ENCODE results near the gene SLC32A1. TPM values are rescaled to one million over a fixed set of nuclear protein-coding genes. Genes with fewer than 3 reads are reported as not detected.

SLC32A1 gene
- total and polyA plus RNA-seq, 2 of the 13 experiments (the other 11 are each of a cell fraction or from before 2014, with no cell fraction given) = not detected

- peak; percentile 85; the same call in 1 of the 2 replicates for TF ChIP-seq ZNF639 (CRISPR knock-in tag; conservative IDR thresholded peaks at IDR 0.05)
- TF ChIP-seq POGK (CRISPR knock-in tag; conservative IDR thresholded peaks at IDR 0.05) = peak; percentile 93
- peak; percentile 99 for TF ChIP-seq ZNF557 (CRISPR knock-in tag; IDR thresholded peaks at IDR 0.05)
- TF ChIP-seq GMEB1 (CRISPR knock-in tag; IDR thresholded peaks at IDR 0.05; ENCODE audit: borderline replicate concordance) = no peak
- no peak for TF ChIP-seq MAFK (conservative IDR thresholded peaks at IDR 0.05 in 1 of 2, IDR thresholded peaks at IDR 0.05 in 1 of 2; ENCODE audit: low read length in 2 of 2)
- TF ChIP-seq KDM6A (CRISPR knock-in tag; IDR thresholded peaks at IDR 0.05; ENCODE audit: low read depth) = no peak
- peak; percentile 71 for TF ChIP-seq ZNF18 (CRISPR knock-in tag; IDR thresholded peaks at IDR 0.05; ENCODE audit: insufficient replicate concordance)
- peak; percentile 88 for TF ChIP-seq HOXA9 (CRISPR knock-in tag; IDR thresholded peaks at IDR 0.05; ENCODE audit: borderline replicate concordance)
- TF ChIP-seq LCORL (IDR thresholded peaks at IDR 0.05) = no peak
- peak; percentile 31; the same call in 1 of the 2 replicates for TF ChIP-seq LCORL (CRISPR knock-in tag; IDR thresholded peaks at IDR 0.05)
- TF ChIP-seq ZNF17 (CRISPR knock-in tag; IDR thresholded peaks at IDR 0.05) = 0 out of 2 replicates have a peak, but pooled peaks have one; percentile 61
- no peak for TF ChIP-seq ZC3H4 (CRISPR knock-in tag; IDR thresholded peaks at IDR 0.05; ENCODE audit: borderline replicate concordance)
- peak; percentile 77; the same call in 1 of the 2 replicates for TF ChIP-seq NCOA5 (CRISPR knock-in tag; IDR thresholded peaks at IDR 0.05)
- TF ChIP-seq RFX3 (CRISPR knock-in tag; IDR thresholded peaks at IDR 0.05) = peak; percentile 52
- peak; percentile 37; the same call in 1 of the 2 replicates for TF ChIP-seq NFYC (CRISPR knock-in tag; IDR thresholded peaks at IDR 0.05)
- peak; percentile 86 for TF ChIP-seq ZFAT (CRISPR knock-in tag; conservative IDR thresholded peaks at IDR 0.05)
- TF ChIP-seq MAZ (IDR thresholded peaks at IDR 0.05; ENCODE audit: borderline replicate concordance, low read depth, low read length) = no peak
- TF ChIP-seq MAZ (CRISPR knock-in tag; IDR thresholded peaks at IDR 0.05; ENCODE audit: low read depth) = peak; percentile 63; the same call in 1 of the 2 replicates
- TF ChIP-seq ZFP90 (CRISPR knock-in tag; IDR thresholded peaks at IDR 0.05; ENCODE audit: borderline replicate concordance) = peak; percentile 79
- no peak for TF ChIP-seq SOX13 (IDR thresholded peaks at IDR 0.05)
- peak in 1 of 2 experiments; percentile 70; a peak in 2 of 4 replicates for TF ChIP-seq SOX13 (CRISPR knock-in tag; conservative IDR thresholded peaks at IDR 0.05 in 1 of 2, IDR thresholded peaks at IDR 0.05 in 1 of 2)
Observed at GRCh38 chr20:38685853-38686473, 38.3 kb upstream of the SLC32A1 start (continued).
